Activated CD8-positive, alpha-beta T cell treated with anti-CD3 and anti-CD28 coated beads, Interleukin-2, amount 10 ng/mL, durations not matched to agents 7 days and 5 days (primary cell): Measurements from ENCODE around the gene DECR2. TPM values are rescaled to one million over a fixed set of nuclear protein-coding genes. Genes with fewer than 3 reads are reported as not detected.
"Not testable (repeated sequence)": the region's sequence is repeated elsewhere in the genome, so short reads cannot be mapped to it uniquely, and the experiment has no call there.

Experiments
- ATAC-seq: fragments of 150-1000 bp; cut with Tn5 transposase; one replicate; pipeline ENCODE4 v1.10.0; 2021; ENCODE audit warnings: moderate library complexity
- CTCF ChIA-PET: fragments of 350-600 bp; sonication (Branson Sonifier 250); formaldehyde crosslinking; loops from one replicate; lab custom pipeline; 2021; ENCODE audit warnings: antibody characterized with exemption; lab: Charles Lee
- POLR2A ChIA-PET: fragments of 350-600 bp; sonication (Branson Sonifier 250); formaldehyde crosslinking; loops from one replicate; lab custom pipeline; 2021; ENCODE audit warnings: antibody characterized with exemption; lab: Charles Lee
- DNase-seq: peaks from one replicate; pipeline ENCODE4 v3.0.0-alpha.2; 2020
- H3K27ac Mint-ChIP-seq: one replicate; pipeline ENCODE4 v1.8.0; 2021; ENCODE audit warnings: mild to moderate bottlenecking, mixed read lengths
- H3K27me3 Mint-ChIP-seq: one replicate; pipeline ENCODE4 v1.8.0; 2021; ENCODE audit warnings: low read depth, mixed read lengths
- H3K36me3 Mint-ChIP-seq: one replicate; pipeline ENCODE4 v1.8.0; 2021; ENCODE audit warnings: low read depth, mixed read lengths
- H3K4me1 Mint-ChIP-seq: one replicate; pipeline ENCODE4 v1.8.0; 2021; ENCODE audit warnings: low read depth, mixed read lengths
- H3K4me3 Mint-ChIP-seq: one replicate; pipeline ENCODE4 v1.8.0; 2021; ENCODE audit warnings: mild to moderate bottlenecking, mixed read lengths
- H3K9me3 Mint-ChIP-seq: one replicate; pipeline ENCODE4 v1.8.0; 2022; ENCODE audit warnings: mixed read lengths; ENCODE audit not compliant: insufficient read depth
- total RNA-seq, 2 experiments: library from RNA; stranded (reverse); gene quantifications; one replicate each; pipeline ENCODE4 v1.2.3, GENCODE V29; 2021

DECR2 gene
- total RNA-seq, 2 experiments from 2014 or later = 4.7 to 6.3 TPM

GRCh38 chr16:415170-415498 is 13.4 kb downstream of the DECR2 start:
- H3K27me3 Mint-ChIP-seq, POLR2A ChIA-PET, H3K4me3 Mint-ChIP-seq, H3K4me1 Mint-ChIP-seq, H3K9me3 Mint-ChIP-seq, ATAC-seq, H3K36me3 Mint-ChIP-seq, DNase-seq, CTCF ChIA-PET, H3K27ac Mint-ChIP-seq: not testable (repeated sequence)

- H3K36me3 Mint-ChIP-seq = not testable (repeated sequence)
Measured at GRCh38 chr16:422179-422578, 20.5 kb downstream of the DECR2 start.

GRCh38 chr16:424033-424622 is 22.4 kb downstream of the DECR2 start:
- Mint-ChIP-seq H3K27me3 (peaks cover 15% of the 10 kb centered on the region), H3K9me3 (no peaks in the 10 kb centered on the region), H3K4me1 (peaks cover 31% of the 10 kb centered on the region), H3K36me3 (peaks cover 4% of the 10 kb centered on the region), H3K27ac (peak overlapping the region; percentile 33), H3K4me3 (peak overlapping the region; percentile 81)
- ChIA-PET CTCF (interaction anchor here (1.0 to 1.2 kb wide), 2 partner anchors 12 to 32 kb away, joined by 3 to 4 read pairs; no protein-coding TSS in a partner anchor), POLR2A (no interaction called here)
- no peak for DNase-seq
- ATAC-seq = no peak

More at GRCh38 chr16:422179-422578, 20.5 kb downstream of the DECR2 start:
- peaks cover 15% of the 10 kb centered on the region for H3K27me3 Mint-ChIP-seq
- DNase-seq, H3K27ac Mint-ChIP-seq, ATAC-seq, CTCF ChIA-PET, H3K4me3 Mint-ChIP-seq, POLR2A ChIA-PET, H3K9me3 Mint-ChIP-seq: not testable (repeated sequence)
- peaks cover 22% of the 10 kb centered on the region for H3K4me1 Mint-ChIP-seq

GRCh38 chr16:424623-425081 is 23.0 kb downstream of the DECR2 start:
- peaks cover 15% of the 10 kb centered on the region for H3K27me3 Mint-ChIP-seq
- H3K4me1 Mint-ChIP-seq = peaks cover 31% of the 10 kb centered on the region
- DNase-seq = no peak
- H3K4me3 Mint-ChIP-seq = peak overlapping the region; percentile 81
- no peak for ATAC-seq
- H3K9me3 Mint-ChIP-seq = no peaks in the 10 kb centered on the region
- H3K27ac Mint-ChIP-seq = peak overlapping the region; percentile 33
- ChIA-PET POLR2A (interaction anchor here (1.2 to 1.5 kb wide), 2 partner anchors 12 to 24 kb away, joined by 3 read pairs; no protein-coding TSS in a partner anchor), CTCF (interaction anchor here (0.8 to 1.2 kb wide), 5 partner anchors 10 to 318 kb away, joined by 3 to 5 read pairs (median 4); no protein-coding TSS in a partner anchor)
- peaks cover 4% of the 10 kb centered on the region for H3K36me3 Mint-ChIP-seq

GRCh38 chr16:425082-425718 is 23.5 kb downstream of the DECR2 start, which contains the start of gene RAB11FIP3:
RAB11FIP3 (plus strand) TSS chr16:425649; CDS start chr16:426007, 358 bp downstream.
- ChIA-PET CTCF (interaction anchor here (0.8 to 1.2 kb wide), 6 partner anchors 10 to 318 kb away, joined by 3 to 5 read pairs (median 4); no protein-coding TSS in a partner anchor), POLR2A (interaction anchor here (1.2 to 1.5 kb wide), 2 partner anchors 12 to 25 kb away, joined by 3 read pairs; no protein-coding TSS in a partner anchor)
- peaks cover 31% of the 10 kb centered on the region for H3K4me1 Mint-ChIP-seq
- ATAC-seq (peak; percentile 95), DNase-seq (peak; percentile 86)
- H3K9me3 Mint-ChIP-seq = no peaks in the 10 kb centered on the region
- H3K27ac Mint-ChIP-seq = peak within 1 kb of the TSS; percentile 83
- peaks cover 4% of the 10 kb centered on the region for H3K36me3 Mint-ChIP-seq
- H3K27me3 Mint-ChIP-seq = peaks cover 15% of the 10 kb centered on the region
- H3K4me3 Mint-ChIP-seq = peak within 1 kb of the TSS; percentile 81

GRCh38 chr16:425740-426114 is 24.0 kb downstream of the DECR2 start:
- CTCF ChIA-PET = interaction anchor here (0.8 to 1.1 kb wide), 4 partner anchors 9 to 319 kb away, joined by 3 to 5 read pairs (median 4); no protein-coding TSS in a partner anchor
- H3K4me3 Mint-ChIP-seq = peak overlapping the region; percentile 81
- H3K9me3 Mint-ChIP-seq = no peaks in the 10 kb centered on the region
- DNase-seq (no peak), ATAC-seq (peak; percentile 65)
- peaks cover 14% of the 10 kb centered on the region for H3K27me3 Mint-ChIP-seq
- peaks cover 4% of the 10 kb centered on the region for H3K36me3 Mint-ChIP-seq
- peaks cover 31% of the 10 kb centered on the region for H3K4me1 Mint-ChIP-seq
- POLR2A ChIA-PET = interaction anchor here (0.6 to 1.5 kb wide), 3 partner anchors 11 to 102 kb away, joined by 3 read pairs; partner anchors contain the start of gene CAPN15
- H3K27ac Mint-ChIP-seq = no peak overlapping the region

- DNase-seq = no peak
Measured at GRCh38 chr16:426115-426905, 24.6 kb downstream of the DECR2 start.

GRCh38 chr16:426906-427249 is 25.2 kb downstream of the DECR2 start:
- H3K4me1 Mint-ChIP-seq = peaks cover 31% of the 10 kb centered on the region
- ChIA-PET POLR2A (no interaction called here), CTCF (no interaction called here)
- peak overlapping the region; percentile 75 for H3K4me3 Mint-ChIP-seq
- H3K27me3 Mint-ChIP-seq = peaks cover 12% of the 10 kb centered on the region
- peak overlapping the region; percentile 43 for H3K27ac Mint-ChIP-seq
- DNase-seq (no peak), ATAC-seq (no peak)
- H3K36me3 Mint-ChIP-seq = peaks cover 4% of the 10 kb centered on the region
- H3K9me3 Mint-ChIP-seq = no peaks in the 10 kb centered on the region

More at GRCh38 chr16:426115-426905, 24.6 kb downstream of the DECR2 start:
- ChIA-PET CTCF (interaction anchor here (1.1 kb wide), 1 partner anchor 69 kb away, joined by 5 read pairs; no protein-coding TSS in a partner anchor), POLR2A (interaction anchor here (0.6 to 1.5 kb wide), 2 partner anchors 26 to 101 kb away, joined by 3 read pairs; partner anchors contain the start of gene CAPN15)
- peaks cover 31% of the 10 kb centered on the region for H3K4me1 Mint-ChIP-seq
- peak; percentile 2 for ATAC-seq
- H3K27ac Mint-ChIP-seq = peak overlapping the region; percentile 43
- H3K27me3 Mint-ChIP-seq = peaks cover 12% of the 10 kb centered on the region
- H3K4me3 Mint-ChIP-seq = peak overlapping the region; percentile 75
- no peaks in the 10 kb centered on the region for H3K9me3 Mint-ChIP-seq
- H3K36me3 Mint-ChIP-seq = peaks cover 4% of the 10 kb centered on the region

- peaks cover 31% of the 10 kb centered on the region for H3K4me1 Mint-ChIP-seq
- peak overlapping the region; percentile 75 for H3K4me3 Mint-ChIP-seq
- no peaks in the 10 kb centered on the region for H3K9me3 Mint-ChIP-seq
- ChIA-PET CTCF (no interaction called here), POLR2A (no interaction called here)
- H3K27ac Mint-ChIP-seq = peak overlapping the region; percentile 39
- peaks cover 4% of the 10 kb centered on the region for H3K36me3 Mint-ChIP-seq
- ATAC-seq (no peak), DNase-seq (no peak)
- peaks cover 12% of the 10 kb centered on the region for H3K27me3 Mint-ChIP-seq
Measured at GRCh38 chr16:427250-427649, 25.6 kb downstream of the DECR2 start.

GRCh38 chr16:430904-431303 is 29.2 kb downstream of the DECR2 start:
- DNase-seq (no peak), ATAC-seq (no peak)
- Mint-ChIP-seq H3K27ac (no peak overlapping the region), H3K27me3 (no peaks in the 10 kb centered on the region), H3K4me1 (peaks cover 19% of the 10 kb centered on the region), H3K4me3 (no peak overlapping the region), H3K36me3 (peaks cover 7% of the 10 kb centered on the region), H3K9me3 (no peaks in the 10 kb centered on the region)
- POLR2A ChIA-PET = no interaction called here
- CTCF ChIA-PET = no interaction called here

GRCh38 chr16:440627-441026 is 38.9 kb downstream of the DECR2 start:
- no peaks in the 10 kb centered on the region for H3K9me3 Mint-ChIP-seq
- H3K4me1 Mint-ChIP-seq = no peaks in the 10 kb centered on the region
- no peaks in the 10 kb centered on the region for H3K36me3 Mint-ChIP-seq
- no peak overlapping the region for H3K27ac Mint-ChIP-seq
- ATAC-seq = no peak
- DNase-seq = no peak
- H3K4me3 Mint-ChIP-seq = no peak overlapping the region
- no peaks in the 10 kb centered on the region for H3K27me3 Mint-ChIP-seq
- CTCF ChIA-PET = no interaction called here
- POLR2A ChIA-PET = no interaction called here
